HCT116 (cell line): ENCODE data around the gene MAP3K5.

Experiments used
- EGR1 ChIP-seq: IDR thresholded peaks from 2 replicates; pipeline ENCODE4 v1.6.1; 2012; ENCODE audit warnings: low read depth
- ELF1 ChIP-seq: IDR thresholded peaks from 2 replicates; pipeline ENCODE4 v1.6.1; 2012; ENCODE audit warnings: low read depth, borderline replicate concordance
- EZH2 ChIP-seq: fragments of 200-600 bp; sonication (generic); IDR thresholded peaks from 2 replicates; pipeline ENCODE4 v1.6.1; 2017; ENCODE audit warnings: antibody characterized with exemption, mixed run types
- POLR2A ChIP-seq: IDR thresholded peaks from 2 replicates; pipeline ENCODE4 v1.7.0; 2011; ENCODE audit warnings: borderline replicate concordance; ENCODE audit not compliant: insufficient read depth, insufficient read length; ENCODE audit errors: extremely low read depth
- POLR2AphosphoS5 ChIP-seq: IDR thresholded peaks from 2 replicates; pipeline ENCODE4 v1.6.1; 2011; ENCODE audit warnings: mild to moderate bottlenecking, low read depth, low read length, moderate library complexity
- SIN3A ChIP-seq: IDR thresholded peaks from 2 replicates; pipeline ENCODE4 v1.6.1; 2012; ENCODE audit warnings: low read depth
- SP1 ChIP-seq: IDR thresholded peaks from 2 replicates; pipeline ENCODE4 v1.6.1; 2012; ENCODE audit warnings: low read depth
- TCF7L2 ChIP-seq: IDR thresholded peaks from 2 replicates; pipeline ENCODE4 v1.7.0; 2011; ENCODE audit warnings: borderline replicate concordance, inconsistent platforms; ENCODE audit not compliant: insufficient read depth, insufficient read length; ENCODE audit errors: extremely low read depth
- ZNF274 ChIP-seq: fragments of 200-500 bp; sonication (Bioruptor generic); IDR thresholded peaks from 2 replicates; pipeline ENCODE4 v1.6.1; 2014; ENCODE audit warnings: mild to moderate bottlenecking, low read depth, low read length, inconsistent platforms
- TF ChIP-seq, protein P1 (sequence below), 3 experiments: fragments of 200-600 bp in 1 of 3; sonication (generic) in 1 of 3; IDR thresholded peaks in 2 of 3; conservative IDR thresholded peaks in 1 of 3; 2 replicates each; pipeline ENCODE4 v1.5.1; 2012 to 2017; ENCODE audit warnings: low read depth in 2 of 3, low read length in 2 of 3, antibody characterized with exemption in 1 of 3, borderline replicate concordance in 1 of 3, control low read depth in 1 of 3, mild to moderate bottlenecking in 1 of 3, mixed read lengths in 1 of 3, mixed run types in 1 of 3, moderate library complexity in 1 of 3; ENCODE audit not compliant: insufficient read depth in 1 of 3
- TF ChIP-seq, protein P2 (sequence below): IDR thresholded peaks from 2 replicates; pipeline ENCODE4 v1.6.1; 2012

DNA sequence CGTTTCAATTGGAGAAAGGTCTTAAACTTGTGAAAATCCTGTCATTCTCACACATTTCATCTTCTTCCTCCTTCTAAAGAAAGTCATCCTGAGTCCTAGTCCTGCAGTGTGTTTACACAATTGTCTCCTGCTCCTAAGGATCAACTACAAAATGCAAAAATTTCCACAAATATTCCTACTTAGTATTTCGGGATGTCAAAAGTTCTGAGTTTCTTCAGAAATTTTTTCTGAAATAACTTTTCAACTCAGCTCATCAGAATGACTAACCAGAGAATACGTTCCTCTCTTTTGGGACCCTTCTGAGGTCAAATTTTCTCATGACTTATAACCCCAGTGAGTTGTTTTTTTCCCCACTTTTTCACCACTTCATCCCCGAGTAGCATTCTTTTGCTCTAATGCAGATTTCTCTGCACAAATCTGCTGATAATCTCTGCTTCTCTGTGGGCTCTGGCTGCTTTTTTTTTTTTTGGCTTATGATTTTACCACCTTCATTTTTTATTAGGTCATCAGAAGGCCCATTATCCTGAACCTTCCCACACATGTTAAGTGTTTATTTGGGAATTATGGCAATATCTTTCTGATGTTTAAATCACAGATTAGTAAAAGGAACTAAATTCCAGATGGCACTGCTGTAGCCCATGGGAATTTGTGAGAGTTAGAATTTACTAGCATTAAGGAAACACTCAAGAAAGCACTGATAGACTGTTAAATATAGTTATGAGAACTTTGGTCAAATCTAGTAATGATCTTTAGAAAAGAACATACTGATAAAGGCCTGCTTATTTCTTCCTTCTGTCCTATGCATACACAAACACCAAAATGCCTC is 41.4 kb downstream of the MAP3K5 start:
- TF ChIP-seq, protein P1, sequence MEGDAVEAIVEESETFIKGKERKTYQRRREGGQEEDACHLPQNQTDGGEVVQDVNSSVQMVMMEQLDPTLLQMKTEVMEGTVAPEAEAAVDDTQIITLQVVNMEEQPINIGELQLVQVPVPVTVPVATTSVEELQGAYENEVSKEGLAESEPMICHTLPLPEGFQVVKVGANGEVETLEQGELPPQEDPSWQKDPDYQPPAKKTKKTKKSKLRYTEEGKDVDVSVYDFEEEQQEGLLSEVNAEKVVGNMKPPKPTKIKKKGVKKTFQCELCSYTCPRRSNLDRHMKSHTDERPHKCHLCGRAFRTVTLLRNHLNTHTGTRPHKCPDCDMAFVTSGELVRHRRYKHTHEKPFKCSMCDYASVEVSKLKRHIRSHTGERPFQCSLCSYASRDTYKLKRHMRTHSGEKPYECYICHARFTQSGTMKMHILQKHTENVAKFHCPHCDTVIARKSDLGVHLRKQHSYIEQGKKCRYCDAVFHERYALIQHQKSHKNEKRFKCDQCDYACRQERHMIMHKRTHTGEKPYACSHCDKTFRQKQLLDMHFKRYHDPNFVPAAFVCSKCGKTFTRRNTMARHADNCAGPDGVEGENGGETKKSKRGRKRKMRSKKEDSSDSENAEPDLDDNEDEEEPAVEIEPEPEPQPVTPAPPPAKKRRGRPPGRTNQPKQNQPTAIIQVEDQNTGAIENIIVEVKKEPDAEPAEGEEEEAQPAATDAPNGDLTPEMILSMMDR (IDR thresholded peaks at IDR 0.05 in 2 of 3, conservative IDR thresholded peaks at IDR 0.05 in 1 of 3; ENCODE audit: borderline replicate concordance in 1 of 3, insufficient read depth in 1 of 3, low read depth in 2 of 3, low read length in 2 of 3): no peak
- TF ChIP-seq EZH2 (no peak), POLR2A (no peak), ZNF274 (no peak), SP1 (no peak), SIN3A (no peak), ELF1 (no peak), POLR2AphosphoS5 (no peak), EGR1 (no peak), TCF7L2 (no peak)
- TF ChIP-seq, protein P2, sequence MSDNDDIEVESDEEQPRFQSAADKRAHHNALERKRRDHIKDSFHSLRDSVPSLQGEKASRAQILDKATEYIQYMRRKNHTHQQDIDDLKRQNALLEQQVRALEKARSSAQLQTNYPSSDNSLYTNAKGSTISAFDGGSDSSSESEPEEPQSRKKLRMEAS: no peak
